ENCODE measurements around the gene SLC27A4. TPM values are rescaled to one million over a fixed set of nuclear protein-coding genes. Genes with fewer than 3 reads are reported as not detected.

The SLC27A4 gene
- total and polyA plus RNA-seq, 10 of the 15 experiments (the other 5 are each of a cell fraction or from before 2014, with no cell fraction given): 0.13 to 14.0 (median 7.6) TPM

DNA sequence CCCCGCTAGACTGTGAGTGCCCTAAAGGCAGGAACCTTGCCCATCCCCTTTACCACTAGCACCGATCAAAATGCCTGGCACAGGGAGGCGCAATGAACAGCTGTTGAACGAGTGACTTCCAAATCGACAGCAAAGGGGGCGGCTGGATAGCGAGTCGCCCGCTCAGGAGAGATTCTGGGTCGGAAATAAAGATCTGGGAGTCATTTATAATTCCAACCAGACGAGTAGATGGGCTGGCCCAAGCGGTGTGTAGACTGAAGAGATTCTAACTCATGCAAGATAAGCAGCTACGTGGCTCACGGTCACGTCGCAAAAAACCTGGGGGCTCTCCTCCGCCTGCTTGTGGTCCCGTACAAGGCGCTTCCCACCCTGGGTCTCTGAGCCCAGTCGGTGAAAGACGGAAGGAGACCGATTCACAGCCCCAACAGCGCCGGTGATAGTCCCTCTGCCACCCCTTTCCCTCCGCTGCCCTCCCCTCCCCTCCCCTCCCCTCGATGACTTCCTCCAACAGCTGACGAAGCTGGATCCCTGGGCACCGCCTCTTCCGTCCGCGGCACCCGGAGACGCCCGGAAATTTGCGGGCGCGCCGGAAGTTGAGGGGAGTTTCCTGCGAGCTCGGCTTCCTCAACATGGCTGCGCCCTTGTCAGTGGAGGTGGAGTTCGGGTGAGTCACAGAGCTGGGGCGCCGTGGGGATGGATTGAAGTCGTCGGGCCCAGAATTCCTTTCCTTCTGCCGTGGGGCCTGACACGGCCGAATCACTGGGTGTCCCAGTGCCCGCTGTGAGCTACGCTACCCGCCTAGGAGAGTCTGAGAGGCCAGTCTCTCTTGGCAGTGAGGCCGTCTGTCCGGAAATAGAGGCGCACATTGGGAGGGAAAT, 30.7 kb downstream of the SLC27A4 start, which contains the start of gene URM1 (continued):
- TF ChIP-seq TCF3 (IDR thresholded peaks at IDR 0.05; ENCODE audit: borderline replicate concordance, insufficient read depth, low read depth, low read length) (0 out of 2 replicates have a peak, but pooled peaks have one; percentile 36), CTCF (IDR thresholded peaks at IDR 0.05 in 2 of 3, conservative IDR thresholded peaks at IDR 0.05 in 1 of 3; ENCODE audit: control insufficient read depth in 2 of 3, extremely low read depth in 1 of 3, insufficient read depth in 1 of 3, low read depth in 3 of 3, low read length in 3 of 3) (peak in 1 of 3 experiments; percentile 9; a peak in 1 of 6 replicates), RAD51 (IDR thresholded peaks at IDR 0.05) (no peak), MLLT1 (IDR thresholded peaks at IDR 0.05) (peak; percentile 46; the same call in 1 of the 2 replicates), IKZF1 (conservative IDR thresholded peaks at IDR 0.05) (peak; percentile 83), CHD2 (IDR thresholded peaks at IDR 0.05; ENCODE audit: borderline replicate concordance, low read depth, low read length) (no peak), SKIL (IDR thresholded peaks at IDR 0.05; ENCODE audit: low read depth, poor library complexity, severe bottlenecking) (no peak), E2F4 (IDR thresholded peaks at IDR 0.05; ENCODE audit: low read depth, low read length) (no peak), STAT1 (conservative IDR thresholded peaks at IDR 0.05) (no peak), EED (IDR thresholded peaks at IDR 0.05; ENCODE audit: low read depth) (no peak), NR2C2 (IDR thresholded peaks at IDR 0.05; ENCODE audit: borderline replicate concordance, control insufficient read depth, insufficient read length, low read depth) (no peak), PBX3 (IDR thresholded peaks at IDR 0.05; ENCODE audit: insufficient replicate concordance, low read depth, low read length) (peak; percentile 8), EP300 (IDR thresholded peaks at IDR 0.05; ENCODE audit: borderline replicate concordance in 1 of 2, control insufficient read depth in 1 of 2, low read depth in 2 of 2, low read length in 2 of 2) (no peak), PML (IDR thresholded peaks at IDR 0.05; ENCODE audit: low read length) (peak; percentile 63; the same call in 1 of the 2 replicates)
- TF ChIP-seq, protein P1, sequence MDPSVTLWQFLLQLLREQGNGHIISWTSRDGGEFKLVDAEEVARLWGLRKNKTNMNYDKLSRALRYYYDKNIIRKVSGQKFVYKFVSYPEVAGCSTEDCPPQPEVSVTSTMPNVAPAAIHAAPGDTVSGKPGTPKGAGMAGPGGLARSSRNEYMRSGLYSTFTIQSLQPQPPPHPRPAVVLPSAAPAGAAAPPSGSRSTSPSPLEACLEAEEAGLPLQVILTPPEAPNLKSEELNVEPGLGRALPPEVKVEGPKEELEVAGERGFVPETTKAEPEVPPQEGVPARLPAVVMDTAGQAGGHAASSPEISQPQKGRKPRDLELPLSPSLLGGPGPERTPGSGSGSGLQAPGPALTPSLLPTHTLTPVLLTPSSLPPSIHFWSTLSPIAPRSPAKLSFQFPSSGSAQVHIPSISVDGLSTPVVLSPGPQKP (IDR thresholded peaks at IDR 0.05; ENCODE audit: low read depth, low read length): peak; percentile 77
- TF ChIP-seq, protein P2, sequence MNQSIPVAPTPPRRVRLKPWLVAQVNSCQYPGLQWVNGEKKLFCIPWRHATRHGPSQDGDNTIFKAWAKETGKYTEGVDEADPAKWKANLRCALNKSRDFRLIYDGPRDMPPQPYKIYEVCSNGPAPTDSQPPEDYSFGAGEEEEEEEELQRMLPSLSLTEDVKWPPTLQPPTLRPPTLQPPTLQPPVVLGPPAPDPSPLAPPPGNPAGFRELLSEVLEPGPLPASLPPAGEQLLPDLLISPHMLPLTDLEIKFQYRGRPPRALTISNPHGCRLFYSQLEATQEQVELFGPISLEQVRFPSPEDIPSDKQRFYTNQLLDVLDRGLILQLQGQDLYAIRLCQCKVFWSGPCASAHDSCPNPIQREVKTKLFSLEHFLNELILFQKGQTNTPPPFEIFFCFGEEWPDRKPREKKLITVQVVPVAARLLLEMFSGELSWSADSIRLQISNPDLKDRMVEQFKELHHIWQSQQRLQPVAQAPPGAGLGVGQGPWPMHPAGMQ (IDR thresholded peaks at IDR 0.05; ENCODE audit: borderline replicate concordance): no peak

Data from GM12878 (cell line).